RPMI8226 (cell line): Measurements from ENCODE around the gene VAV1.
"Not testable (repeated sequence)": the region's sequence is repeated elsewhere in the genome, so short reads cannot be mapped to it uniquely, and the experiment has no call there.

Source experiments
- DNase-seq: peaks from one replicate; pipeline ENCODE4 v3.0.0-alpha.2; 2015

VAV1 gene

DNA sequence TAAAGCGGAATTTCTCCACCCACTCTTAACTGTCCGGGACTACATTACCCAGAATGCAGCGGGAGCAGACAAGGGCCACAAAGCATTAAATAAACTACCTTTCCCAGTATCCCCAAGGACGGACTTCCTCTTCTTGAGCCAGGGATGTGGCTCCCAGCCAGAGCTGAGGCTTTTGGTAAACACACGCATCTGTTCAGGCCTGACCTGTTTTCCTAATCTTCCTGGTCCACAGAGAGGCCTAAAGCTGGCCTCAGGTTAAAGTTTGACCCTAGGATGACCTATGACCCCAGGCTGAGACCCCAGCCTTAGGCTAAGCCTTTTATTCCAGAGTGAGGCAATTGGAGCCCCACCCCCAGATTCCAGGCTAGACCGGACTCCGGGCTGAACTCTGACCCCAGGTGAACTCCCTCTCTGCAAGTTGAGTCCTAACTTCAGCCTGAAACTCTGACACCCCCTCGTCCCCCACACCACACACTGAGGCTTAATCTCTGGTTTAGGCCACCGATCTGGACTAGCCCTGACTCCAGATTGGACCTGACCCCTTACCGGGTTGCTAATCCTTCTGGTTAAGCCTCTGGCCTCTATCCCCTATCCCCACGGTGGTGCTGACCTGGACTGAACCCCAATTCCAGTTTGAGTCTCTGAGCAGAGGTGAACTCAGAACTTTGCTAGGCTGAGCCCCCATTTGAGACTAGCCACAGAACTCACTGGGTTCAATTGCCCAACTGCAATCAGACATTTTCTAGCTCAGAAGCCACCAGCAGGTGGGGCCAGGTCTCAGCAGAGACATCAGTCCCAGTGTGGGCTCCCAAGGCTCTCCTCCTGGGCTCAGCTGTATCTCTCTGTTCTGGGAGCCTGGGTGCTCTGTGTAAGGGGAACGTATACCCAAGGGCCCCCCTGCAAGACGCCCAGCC is 34.4 kb upstream of the VAV1 start:
- DNase-seq, result peak; percentile 90

DNA sequence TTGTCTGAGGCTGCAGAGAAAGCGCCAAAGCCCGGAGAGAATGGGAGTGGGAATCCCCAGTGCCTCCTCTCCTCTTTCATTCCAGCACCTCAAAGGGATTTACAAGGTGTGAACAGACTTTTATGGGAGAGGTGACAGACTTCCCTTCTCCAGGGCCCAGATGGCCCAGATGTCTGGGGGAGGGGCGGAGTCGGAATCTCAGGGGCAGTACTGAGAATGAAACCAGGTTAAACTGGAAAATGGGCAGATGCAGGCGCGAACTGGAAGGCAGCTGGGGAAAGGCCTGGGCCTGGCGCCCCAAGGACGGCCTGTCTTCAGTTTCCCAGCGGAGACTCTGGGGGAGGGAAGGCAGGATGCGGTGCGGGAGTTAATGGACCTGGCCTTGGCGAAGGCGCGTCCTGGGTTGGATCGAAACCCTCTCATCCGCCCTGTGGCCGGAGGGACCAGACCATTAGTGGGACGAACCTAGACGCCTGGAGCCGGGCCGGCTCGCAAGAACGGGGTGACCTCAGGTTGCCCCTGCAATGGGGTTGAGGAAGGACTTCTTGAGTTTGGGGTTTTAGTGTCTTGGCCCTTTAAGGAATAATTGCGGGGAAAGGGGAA is 33.6 kb upstream of the VAV1 start:
- peak; percentile 67 for DNase-seq

DNA sequence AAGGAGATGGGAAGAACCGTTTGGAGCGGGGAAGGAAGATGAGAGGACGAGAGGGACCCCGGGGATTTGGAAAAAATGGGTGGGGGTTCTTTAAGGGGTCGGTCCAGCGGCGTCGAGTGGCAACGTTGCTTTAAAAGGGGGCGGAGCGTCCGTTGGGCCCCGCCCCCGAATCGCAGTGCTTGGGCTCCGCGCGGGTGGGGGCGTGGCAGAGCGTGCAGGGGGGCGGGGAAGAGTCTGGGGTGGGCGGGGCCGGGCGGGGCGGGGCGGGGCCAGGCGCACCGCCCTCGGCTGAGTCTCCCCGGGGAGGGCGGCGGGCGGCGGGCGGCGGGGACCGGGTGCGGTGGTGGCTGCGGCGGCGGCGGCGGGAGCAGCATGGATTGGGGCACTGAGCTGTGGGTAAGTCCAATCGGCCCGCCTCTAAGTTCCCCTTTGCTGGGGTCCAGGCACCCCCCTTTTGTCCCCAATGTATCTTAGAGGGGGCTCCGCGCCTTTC is 33.1 kb upstream of the VAV1 start, which contains the start of gene TRIP10:
TSS of gene TRIP10 (plus strand) at position 291 of the 493 bp plus-strand sequence. CDS start at position 373, 82 bp downstream.
- peak; percentile 91 for DNase-seq

DNA sequence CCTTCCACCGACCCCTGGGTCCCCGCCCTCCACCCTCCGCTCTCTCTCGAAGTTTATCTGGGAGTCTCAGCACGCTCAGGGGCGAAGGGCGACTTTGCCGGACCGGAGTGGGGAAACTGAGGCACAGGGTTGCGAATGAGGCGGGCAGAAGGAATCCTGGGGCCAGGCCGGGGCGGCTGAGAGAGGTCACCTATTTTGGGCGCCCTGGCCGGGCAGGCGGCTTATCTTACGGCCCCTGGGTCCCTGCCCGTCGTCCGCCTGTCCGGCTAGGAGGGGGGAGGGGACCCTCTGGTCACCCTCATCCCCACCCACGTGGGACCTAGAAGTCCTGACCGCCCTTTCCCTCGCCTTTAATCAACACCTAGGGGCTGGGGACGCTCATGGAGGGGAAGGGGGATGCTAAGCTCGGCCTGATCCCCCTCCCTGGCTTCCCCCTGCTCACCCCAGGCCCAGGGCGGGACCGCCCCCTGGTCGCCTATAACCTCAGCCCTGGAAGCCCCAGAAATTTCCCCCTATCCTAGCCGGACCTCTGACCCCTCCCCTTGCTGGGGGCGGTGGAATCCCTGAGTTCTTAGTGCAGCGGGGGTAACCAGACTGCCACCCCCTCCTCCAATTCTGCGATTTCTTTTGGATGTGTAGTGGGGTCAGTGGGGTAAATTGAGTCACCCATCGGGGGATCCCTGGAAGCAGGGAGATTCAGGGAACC is 32.5 kb upstream of the VAV1 start:
- DNase-seq, result peak; percentile 27

DNA sequence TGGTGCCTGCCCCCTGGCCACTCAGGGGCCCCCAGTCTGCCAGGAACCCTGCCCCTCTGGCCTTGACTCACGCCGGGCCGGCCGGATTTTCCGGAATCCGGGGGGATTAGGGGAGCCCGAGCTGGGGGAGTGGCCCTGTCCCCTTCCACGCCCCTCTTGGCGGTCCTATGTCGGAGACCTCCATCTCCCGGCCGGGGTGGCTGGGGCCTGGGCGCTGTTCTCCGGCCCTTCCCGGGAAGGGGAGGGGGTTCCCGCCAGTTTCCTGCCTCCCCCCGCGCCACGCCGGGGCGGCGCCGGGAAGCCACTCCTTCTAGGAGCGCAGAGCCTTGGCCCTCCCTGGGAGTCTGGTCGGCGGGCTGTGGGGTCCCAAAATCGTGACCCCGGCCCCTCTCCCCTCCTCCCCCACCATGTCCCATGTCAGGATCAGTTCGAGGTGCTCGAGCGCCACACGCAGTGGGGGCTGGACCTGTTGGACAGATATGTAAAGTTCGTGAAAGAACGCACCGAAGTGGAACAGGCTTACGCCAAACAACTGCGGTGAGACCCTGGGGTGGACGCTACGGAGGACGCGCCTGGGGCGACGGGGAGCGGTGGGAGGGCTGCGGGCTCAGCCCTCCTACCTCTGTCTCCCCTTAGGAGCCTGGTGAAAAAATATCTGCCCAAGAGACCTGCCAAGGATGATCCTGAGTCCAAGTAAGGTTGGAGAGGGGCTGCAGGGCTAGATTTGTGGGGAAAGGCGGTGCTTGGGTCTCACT is 31.7 kb upstream of the VAV1 start:
- peak; percentile 48 for DNase-seq

DNA sequence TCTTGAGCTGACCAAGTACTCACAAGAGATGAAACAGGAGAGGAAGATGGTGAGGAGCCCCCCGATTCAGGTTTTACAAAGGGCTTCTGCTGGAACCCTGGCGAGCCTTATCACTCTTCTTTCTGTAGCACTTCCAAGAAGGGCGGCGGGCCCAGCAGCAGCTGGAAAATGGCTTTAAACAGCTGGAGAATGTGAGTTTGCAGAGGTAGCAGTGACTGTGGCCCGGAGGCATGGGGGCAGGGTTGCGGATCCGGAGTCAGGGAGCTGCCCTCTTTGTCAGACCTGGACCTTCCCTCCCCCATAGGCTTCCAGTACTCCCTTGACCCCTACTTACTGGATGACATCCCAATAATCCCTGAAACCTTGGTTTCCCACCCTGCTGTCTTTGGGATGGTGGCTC is 29.4 kb upstream of the VAV1 start:
- DNase-seq, result no peak

DNA sequence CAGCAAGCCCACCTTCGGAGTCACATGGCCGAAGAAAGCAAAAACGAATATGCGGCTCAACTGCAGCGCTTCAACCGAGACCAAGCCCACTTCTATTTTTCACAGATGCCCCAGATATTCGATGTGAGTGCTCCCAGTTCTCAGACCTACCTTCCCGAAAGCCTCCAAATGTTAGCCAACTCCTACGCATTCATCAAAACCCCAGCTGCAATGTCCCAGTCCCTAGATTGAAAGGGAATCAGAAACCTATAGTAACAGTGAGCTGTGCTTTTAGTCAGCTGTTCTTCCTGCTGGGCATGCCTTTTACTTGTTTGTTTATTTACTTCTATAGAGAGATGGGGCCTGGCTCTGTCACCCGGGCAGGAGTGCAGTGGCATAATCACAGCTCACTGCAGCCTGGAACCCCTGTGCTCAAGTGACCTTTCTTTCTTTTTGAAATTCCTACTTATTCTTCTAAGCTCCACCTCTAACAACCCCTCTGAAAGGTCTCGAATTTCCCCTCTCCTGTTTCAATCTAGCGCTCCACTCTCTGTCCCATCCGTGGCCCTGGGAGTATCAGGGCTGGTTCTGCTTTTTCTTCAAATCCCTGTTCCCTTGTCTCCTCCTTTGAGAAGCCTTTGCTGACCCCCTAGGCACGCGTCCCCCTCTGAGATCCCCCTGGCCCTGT is 28.7 kb upstream of the VAV1 start:
- no peak for DNase-seq

DNA sequence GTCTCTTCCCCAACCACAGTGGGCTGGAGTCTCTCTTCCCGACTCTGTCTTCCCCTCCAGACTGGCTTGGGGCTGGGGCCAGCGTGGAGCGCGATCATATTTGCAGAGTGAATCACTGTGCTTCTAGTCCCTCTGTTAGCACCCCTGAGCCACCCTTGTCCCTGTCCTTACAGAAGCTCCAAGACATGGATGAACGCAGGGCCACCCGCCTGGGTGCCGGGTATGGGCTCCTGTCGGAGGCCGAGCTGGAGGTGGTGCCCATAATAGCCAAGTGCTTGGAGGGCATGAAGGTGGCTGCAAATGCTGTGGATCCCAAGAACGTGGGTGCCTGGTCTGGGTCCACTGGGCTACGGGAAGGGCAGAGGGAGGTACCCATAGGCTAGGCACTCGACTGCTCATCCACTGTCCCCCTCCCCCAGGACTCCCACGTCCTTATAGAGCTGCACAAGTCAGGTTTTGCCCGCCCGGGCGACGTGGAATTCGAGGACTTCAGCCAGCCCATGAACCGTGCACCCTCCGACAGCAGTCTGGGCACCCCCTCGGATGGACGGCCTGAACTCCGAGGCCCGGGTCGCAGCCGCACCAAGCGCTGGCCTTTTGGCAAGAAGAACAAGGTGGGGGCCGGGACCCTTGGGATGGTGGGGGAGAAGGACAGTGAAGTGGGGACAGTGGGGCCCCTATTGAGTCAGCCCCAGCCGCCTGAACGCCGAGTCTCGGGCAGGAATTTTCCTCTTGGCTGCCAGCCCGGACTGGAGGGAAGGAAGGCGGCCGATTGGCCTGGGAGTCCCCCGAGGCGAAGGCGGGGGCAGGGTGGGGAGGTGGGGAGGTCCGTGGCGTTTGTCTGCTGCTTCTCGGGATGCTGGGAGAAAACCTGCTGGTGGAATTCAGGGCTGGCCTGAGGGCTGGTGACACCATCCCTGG is 27.9 kb upstream of the VAV1 start:
- DNase-seq, result no peak

DNA sequence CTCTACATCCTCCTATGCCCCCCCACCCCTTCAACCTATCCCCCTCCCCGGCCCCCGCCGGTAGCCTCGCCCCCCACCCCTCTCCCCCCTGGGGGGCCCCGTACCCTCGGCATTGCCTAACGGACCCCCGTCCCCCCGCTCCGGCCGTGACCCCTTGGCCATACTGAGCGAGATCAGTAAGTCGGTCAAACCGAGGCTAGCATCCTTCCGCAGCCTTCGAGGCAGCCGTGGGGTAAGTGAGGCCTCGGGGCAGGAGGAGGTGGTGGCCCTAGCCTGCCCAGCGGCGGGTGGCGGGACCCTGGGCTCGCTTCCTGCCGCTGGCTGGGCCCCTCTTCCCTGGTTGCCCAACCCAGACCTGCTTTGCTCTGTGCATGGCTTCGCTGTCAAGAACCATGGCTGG is 26.5 kb upstream of the VAV1 start:
- no peak for DNase-seq

DNA sequence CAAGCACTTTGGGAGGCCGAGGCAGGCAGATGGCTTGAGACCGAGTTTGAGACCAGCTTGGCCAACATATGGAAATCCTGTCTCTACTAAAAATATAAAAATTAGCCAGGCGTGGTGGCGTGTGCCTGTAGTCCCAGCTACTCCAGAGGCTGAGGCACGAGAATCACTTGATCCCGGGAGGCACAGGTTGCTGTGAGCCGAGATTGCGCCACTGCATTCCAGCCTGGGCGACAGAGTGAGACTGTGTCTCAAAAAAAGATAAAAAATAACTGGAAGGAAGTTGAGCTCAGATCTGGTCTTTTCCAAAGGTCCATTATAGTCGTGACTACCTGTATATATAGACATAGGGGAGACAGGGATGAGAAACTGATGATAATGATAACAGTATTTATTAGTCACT is 24.0 kb upstream of the VAV1 start:
- not testable (repeated sequence) for DNase-seq

DNA sequence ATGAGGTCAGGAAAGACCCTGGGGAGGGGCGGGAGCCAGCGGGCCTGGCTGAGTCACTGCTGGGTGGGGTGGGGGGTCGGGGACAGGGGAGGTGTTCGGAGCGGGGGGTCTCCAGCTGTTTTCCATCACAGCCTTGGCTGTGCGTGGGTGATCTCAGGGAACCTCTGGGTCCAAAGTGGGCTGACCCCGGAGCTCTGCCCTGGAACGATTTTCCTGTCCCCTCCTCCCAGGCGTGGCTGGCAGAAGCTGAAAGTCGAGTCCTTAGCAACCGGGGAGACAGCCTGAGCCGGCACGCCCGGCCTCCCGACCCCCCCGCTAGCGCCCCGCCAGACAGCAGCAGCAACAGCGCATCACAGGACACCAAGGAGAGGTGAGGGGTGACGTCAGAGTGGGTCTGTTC is 22.4 kb upstream of the VAV1 start:
- DNase-seq, result no peak

DNA sequence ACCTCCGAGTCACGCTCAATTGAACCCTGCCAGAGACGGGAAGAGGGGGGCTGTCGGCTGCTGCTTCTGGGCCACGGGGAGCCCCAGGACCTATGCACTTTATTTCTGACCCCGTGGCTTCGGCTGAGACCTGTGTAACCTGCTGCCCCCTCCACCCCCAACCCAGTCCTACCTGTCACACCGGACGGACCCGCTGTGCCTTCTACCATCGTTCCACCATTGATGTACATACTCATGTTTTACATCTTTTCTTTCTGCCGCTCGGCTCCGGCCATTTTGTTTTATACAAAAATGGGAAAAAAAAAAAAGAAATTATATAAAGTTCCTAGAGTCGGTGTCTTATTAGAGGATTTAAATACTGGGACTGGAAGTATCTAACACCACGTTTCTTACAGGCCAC is 21.3 kb upstream of the VAV1 start:
- no peak for DNase-seq

DNA sequence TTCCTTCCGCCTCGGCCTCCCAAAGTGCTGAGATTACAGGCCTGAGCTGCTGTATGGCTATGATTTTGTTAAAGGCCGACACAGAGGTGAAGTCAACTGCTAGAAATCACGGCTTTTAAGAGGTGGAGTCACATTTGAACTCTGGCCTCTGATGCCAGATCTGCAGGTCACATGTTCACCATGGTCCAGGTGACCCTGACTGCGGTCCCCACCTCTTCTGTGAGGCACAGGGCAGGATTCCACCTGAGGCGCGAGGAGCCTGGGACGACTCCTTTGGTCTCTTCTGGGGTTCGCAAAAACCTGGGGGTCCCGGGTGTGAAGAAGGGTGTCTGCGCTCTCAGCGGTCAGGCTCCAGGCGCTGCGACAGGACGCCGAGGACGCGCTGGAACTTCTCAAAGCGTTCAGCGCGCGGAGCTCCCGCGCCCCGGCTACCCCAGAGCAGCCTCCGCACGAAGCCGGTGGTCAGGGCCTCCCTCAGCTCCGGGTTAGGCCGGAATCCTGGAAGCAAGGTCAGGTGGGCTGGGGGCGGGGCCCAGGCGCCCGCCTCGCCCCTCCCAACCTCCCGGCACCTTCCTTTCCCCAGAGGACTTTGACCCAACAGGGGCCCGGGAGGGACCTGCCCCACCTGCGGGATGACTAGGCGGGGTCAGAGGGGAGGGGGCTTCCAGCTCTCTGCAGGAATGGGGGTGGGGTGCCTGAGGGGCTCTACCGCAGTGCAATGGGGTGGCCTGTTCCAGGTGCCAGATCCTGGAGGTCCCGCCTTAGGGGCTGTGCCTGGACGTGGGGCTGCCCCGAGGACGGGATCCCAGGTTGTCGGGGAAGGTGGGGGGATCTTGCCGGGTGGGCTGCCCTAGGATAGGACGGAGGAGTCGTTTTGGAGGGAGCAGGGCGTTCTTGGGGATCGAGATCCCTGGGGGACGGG is 20.0 kb upstream of the VAV1 start:
- no peak for DNase-seq

DNA sequence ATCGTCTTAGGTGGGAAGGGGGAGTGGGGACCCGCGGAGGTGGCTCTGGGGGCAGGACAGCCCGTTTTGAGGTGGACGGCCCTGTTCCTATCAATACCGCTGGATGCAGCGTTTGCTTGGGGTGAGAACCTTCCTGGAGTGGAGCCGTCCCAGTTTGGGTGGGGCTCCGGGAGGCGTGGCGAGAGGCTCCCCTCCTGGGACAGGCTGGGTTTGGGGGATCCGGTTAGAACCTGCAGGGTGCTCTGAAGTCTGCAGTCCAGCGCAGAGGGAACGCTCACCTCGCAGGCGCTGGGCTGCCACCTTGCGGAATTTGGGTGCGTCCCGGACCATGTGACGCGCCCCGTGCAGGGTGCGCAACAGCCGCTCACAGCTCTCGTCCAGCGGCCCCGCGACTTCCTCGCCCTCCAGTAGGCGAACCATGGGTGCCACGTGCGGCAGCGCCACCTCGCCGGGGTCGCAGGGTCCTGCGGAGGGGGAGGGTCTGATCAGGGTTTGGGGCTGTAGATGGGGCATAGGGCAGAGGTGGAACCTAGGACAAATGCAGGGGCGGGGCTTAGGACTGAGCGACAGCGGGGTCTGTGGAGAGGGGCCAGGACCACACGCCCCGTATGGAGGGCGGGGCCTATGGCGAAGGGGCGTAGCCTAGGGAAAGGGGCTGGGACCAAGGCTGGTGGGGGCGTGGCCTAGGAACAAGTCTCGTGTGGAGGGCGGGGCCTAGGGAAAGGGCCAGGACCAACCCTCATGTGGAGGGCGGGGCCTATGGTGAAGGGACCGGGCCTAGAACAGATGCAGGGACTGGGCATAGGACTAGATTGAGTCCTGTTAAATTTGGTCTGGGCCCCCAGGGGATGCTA is 19.1 kb upstream of the VAV1 start:
- DNase-seq, result peak; percentile 18

DNA sequence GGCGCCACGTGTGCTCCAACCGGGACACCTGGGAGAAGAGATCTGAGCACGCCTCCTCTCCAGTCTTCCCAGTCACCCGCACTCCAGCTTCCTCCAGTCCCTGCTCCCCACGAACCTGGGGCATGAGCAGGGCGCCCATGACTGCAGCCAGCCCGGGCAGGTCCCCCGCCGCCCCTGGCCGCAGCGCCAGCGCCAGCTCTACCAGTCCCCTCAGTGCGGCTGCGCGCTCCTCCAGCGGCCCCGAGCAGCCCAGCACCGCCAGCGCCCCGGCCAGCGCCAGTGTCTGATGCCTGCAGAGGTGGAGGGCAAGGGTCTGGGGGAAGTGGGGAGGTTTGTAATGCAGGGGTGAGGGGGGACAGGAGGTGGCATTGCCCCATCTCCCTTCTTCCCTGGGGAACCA is 18.4 kb upstream of the VAV1 start:
- no peak for DNase-seq

DNA sequence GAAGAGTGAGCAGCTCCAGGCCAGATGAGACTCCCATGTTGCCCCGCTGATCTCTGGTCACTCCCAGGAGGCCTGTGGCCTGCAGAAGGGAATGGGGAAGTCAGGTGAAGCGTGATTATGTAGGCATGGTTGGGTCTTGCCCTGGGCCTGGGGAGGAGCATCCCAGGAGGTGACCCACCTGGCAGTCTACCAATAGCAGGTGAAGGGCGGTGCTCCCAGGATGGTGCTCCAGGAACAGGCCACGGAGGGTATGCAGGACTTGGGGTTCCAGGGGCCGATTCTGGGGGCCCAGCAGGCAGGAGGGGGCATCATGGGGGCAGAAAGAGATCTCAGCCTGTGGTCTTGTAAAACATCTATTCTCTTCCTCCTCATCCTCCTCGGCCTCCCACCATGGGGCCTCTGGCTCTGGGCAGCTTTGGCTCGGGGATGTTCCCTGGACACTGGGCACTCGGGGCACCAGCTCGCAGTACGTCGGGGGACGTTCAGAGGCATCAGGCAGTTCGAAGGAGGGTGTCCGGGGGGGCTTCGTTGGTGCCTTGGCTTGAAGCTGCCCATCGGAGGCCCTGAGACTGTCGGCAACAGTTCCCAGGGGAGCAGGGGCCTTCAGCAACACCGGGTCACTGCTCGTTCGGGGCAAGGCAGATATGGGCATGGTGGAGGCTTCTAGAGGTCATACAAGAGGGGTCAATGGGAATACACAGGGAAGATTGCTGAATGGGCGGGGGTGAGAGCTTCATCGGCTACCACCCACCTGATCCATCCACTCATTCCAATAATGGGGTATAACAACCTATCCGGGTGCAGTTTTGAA is 17.6 kb upstream of the VAV1 start:
- no peak for DNase-seq

DNA sequence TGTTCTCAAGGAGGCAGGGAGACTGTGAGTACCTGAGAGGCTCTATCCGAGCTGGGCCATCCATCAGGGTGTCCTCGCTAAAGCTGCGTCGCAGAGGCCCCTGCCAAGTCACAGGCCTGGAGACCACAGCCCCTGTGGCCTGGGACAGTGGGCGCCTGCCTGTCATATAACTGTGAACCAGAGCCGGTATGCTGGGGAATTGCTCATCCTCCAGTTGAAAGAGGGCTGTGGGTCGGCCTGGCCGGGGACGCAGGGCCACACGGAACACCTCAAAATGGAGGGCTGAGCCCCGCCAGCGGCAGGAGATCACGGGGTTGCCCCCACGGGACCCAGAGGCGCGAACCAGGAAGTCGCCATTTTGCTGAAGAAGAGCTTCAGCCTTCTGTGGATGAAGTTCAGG is 11.9 kb upstream of the VAV1 start:
- DNase-seq, result no peak

DNA sequence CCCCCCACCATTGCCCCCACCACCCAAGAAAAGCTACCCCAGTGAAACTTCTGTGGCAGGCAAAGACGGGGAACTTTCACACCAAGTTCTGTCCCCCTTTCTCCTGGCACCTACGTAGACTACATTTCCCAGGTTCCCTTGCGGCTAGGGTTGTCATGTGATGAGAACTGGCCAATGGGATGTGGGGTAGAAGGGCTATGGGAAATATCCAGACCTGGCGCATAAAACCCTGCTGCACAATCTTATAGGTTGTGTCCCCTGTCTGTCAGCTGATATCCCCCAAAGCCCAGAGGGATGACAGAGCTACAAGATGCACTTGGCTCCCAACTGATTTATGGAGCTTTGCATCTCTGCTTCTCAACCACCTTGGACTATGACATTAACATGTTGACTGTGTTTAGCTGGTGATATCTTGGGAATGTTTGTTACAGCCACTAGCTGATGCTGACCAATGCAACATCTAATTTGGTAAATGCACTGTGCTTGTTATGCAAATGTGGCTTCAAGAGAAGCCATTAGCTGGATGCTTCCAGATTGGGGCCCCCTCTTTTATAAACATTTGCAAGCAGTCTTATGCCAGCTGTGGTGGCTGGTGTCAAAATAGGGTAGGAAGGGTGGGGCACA is 11.3 kb upstream of the VAV1 start:
- DNase-seq, result no peak
